AG10803 (cell line): Measurements from ENCODE around the gene ADAMTS2.

Experiments used
- DNase-seq: peaks from one replicate; pipeline ENCODE4 v3.0.0; 2010; ENCODE audit warnings: low read depth
- H3K4me3 ChIP-seq: 2 replicates; pipeline ENCODE4 v1.5.1; 2011; ENCODE audit warnings: mild to moderate bottlenecking, low read length, control low read depth
- TF ChIP-seq, protein P1 (sequence below): conservative IDR thresholded peaks from 2 replicates; pipeline ENCODE4 v1.5.1; 2011; ENCODE audit warnings: mild to moderate bottlenecking, low read length, control low read depth, inconsistent platforms

Gene ADAMTS2

DNA sequence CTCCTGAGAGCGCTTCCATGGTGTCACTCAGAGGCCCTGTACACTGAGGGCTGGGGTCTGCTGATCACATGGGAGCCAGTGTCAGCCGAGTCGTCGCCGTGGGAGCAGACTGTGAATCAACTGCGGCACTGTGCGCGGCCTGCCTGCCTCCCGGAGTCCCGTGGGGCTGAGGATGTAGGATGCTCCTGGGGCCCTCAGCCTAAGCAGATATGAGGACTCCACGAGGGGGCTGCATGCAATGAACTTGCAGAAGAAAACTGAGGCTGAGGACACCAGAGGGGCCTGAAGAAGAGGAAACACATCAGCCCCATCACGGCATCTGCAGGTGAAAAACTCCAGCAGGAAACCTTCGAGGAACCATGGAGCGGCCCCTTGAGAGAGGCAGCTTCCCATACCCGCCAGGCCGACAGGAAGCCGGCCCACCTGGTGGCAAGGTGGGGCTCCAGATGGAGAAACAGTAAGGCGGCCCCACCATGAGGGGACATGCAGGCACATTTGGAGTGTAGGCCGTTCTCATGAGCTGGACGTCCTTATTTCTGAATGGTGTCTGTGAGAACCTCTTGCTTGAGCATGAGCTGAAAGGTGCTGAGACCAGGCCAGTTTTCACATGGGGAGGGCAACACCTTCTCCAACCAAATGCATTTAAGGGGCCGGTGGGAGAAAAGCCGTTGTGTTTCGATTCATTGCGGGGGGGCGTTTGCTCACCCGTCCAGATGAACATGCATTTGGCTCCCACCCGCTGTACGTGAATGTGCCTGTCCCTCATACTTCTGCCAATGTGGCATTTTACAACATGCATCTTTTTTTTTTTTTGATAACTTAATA, 35.2 kb upstream of the ADAMTS2 start:
- TF ChIP-seq, protein P1, sequence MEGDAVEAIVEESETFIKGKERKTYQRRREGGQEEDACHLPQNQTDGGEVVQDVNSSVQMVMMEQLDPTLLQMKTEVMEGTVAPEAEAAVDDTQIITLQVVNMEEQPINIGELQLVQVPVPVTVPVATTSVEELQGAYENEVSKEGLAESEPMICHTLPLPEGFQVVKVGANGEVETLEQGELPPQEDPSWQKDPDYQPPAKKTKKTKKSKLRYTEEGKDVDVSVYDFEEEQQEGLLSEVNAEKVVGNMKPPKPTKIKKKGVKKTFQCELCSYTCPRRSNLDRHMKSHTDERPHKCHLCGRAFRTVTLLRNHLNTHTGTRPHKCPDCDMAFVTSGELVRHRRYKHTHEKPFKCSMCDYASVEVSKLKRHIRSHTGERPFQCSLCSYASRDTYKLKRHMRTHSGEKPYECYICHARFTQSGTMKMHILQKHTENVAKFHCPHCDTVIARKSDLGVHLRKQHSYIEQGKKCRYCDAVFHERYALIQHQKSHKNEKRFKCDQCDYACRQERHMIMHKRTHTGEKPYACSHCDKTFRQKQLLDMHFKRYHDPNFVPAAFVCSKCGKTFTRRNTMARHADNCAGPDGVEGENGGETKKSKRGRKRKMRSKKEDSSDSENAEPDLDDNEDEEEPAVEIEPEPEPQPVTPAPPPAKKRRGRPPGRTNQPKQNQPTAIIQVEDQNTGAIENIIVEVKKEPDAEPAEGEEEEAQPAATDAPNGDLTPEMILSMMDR = no peak
- no peak overlapping the region for H3K4me3 ChIP-seq
- no peak for DNase-seq

DNA sequence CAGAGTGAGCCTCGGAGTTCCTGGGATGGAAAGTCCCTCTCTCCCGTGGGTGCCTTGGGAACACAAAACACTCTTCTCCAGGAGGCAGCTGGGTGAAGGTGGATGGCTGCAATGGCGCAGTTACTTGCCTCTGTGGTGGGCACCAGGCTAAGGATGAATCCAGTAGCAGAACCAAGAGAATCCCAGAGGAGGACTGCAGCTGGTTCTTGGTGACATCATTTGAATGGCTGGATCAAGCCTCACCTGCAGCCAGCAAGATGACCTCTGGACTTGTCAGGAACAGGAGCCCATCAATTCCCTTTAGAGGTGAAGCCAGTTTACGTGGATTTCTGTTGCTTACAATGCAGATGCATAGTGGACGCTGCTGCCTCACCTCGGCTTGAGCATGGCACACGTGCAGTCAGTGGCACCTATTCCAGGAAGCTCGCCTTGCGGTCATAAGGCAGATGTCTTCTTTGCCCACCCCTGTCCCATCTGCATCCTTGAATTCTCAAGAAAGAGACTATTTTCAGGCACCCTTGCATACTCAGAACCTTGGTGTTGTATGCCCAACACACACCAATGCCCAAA, 34.1 kb upstream of the ADAMTS2 start:
- TF ChIP-seq, protein P1 = no peak
- no peak overlapping the region for H3K4me3 ChIP-seq
- no peak for DNase-seq

DNA sequence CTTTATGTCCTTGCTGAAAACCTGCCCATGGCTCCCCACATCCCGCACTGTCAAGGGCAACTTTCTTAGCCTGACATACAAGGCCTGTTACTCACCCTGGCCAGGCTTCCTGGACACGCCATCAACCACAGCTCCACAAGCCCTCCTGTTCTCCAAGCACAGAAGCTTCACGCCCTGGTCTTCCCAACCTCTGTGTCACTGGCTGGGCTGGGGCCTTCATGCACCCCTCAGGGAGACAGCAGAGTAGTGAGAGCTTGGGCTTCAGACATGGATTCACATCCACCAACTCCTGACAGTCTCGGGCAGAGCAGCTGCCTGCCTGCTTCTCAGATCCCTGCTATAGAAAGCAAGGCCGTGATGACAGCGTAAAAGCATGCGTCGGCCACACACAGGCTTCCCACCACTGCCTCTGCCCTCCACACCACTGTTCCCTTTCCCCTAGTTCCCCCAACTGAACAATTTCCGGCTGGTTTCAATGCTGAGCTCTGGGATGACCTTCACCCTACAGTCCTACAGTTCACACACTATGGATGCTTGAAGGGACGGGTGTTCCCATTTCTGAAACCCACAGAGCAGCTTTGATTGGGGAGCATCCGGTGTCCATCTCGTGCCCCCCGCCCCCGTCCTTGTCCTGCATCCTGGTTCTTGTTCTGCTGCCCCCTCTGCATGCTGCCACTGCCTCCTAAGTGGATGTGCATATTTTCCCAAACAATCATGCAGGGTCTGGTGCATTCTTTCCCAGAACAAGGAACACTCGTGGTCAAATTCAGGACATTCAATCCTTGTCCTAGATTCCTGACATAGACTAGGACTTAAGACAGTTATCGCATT, 33.4 kb upstream of the ADAMTS2 start:
- no peak overlapping the region for H3K4me3 ChIP-seq
- peak; percentile 82 for DNase-seq
- TF ChIP-seq, protein P1 = no peak

DNA sequence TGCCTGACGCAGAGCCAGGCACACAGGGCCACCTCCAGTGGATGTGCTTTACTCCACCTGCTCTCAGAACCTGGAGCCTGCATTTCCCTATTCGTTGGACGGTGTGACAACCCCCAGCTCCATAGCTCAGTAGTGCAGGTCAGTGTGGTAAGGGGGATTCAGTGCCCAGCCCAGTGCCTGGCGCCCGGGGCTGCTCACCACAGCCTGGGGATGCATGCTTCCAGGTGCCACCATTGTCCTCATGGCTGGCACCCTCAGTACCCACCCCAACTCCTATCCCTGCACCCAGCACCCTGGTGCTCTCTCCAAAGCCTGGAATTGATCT, 32.8 kb upstream of the ADAMTS2 start:
- H3K4me3 ChIP-seq = no peak overlapping the region
- DNase-seq = no peak
- TF ChIP-seq, protein P1 = no peak

DNA sequence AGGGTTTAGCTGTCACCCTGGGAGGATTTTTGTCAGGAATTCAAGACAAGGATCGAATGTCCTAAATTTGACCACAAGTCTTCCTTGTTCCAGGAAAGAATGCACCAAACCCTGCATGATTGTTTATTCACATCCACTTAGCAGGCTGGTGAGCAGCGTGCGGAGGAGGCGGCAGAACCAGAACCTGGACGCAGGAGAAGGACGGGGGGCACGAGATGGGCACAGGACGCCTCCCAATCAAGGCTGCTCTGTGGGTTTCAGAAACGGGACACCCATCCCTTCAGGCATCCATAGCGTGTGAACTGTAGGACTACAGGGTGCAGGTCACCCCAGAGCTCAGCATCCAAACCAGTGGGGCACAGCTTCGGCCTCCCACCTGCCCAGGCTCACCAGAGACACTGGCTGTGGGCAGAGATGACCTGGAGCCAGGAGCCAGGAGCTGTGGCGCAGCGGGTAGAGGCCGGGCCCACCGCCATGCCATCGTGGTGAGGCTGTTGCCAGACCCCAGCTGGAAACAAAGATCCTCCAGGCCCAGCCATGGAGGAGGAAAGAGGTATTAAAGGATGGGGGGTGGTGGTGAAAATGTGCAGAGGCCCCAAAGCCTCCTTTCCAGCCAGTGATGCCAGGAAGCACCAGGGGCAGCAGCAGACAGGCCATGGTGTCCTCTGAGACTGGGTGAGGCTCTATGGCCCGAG, 32.3 kb upstream of the ADAMTS2 start:
- H3K4me3 ChIP-seq = no peak overlapping the region
- TF ChIP-seq, protein P1 = no peak
- DNase-seq = no peak

DNA sequence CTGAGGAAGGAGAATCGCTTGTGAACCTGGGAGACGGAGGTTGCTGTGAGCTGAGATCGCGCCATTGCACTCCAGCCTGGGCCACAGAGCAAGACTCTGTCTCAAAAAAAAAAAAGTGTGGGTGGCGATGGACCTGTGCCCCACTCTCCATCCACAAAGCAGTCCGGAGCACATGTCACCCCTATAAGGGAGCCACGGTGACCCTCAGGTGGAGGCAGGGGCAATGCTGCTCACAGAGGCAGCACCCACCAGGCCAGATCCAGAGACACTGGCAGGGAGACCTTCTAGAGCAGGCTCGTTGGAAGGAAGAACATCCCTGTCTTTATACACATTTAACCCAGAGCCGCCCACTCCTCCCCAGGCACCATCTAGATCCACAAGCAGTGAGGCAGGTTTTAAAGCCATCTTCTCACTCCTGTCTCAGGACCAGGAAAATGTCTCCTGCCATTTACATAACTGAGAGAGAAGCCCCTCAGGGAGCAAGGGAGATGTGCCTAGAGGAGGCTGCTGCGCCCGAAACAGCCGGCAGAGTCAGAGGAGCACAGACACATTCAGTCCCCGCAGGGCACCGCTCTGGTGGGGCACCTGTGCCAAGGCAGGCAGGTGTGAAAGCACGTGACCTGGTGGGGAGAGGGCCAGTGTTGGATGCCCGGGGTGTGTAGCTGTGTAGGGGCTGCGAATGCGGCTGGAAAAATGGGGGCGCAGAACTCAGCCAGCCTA, 31.6 kb upstream of the ADAMTS2 start:
- no peak for DNase-seq
- H3K4me3 ChIP-seq = no peak overlapping the region
- TF ChIP-seq, protein P1 = no peak
